ENCODE measurements around the gene PAX5. TPM values are rescaled to one million over a fixed set of nuclear protein-coding genes. Genes with fewer than 3 reads are reported as not detected.

PAX5 gene
- total and polyA plus RNA-seq, 9 donors: under 0.01 to 0.34 (median 0.19) TPM

DNA sequence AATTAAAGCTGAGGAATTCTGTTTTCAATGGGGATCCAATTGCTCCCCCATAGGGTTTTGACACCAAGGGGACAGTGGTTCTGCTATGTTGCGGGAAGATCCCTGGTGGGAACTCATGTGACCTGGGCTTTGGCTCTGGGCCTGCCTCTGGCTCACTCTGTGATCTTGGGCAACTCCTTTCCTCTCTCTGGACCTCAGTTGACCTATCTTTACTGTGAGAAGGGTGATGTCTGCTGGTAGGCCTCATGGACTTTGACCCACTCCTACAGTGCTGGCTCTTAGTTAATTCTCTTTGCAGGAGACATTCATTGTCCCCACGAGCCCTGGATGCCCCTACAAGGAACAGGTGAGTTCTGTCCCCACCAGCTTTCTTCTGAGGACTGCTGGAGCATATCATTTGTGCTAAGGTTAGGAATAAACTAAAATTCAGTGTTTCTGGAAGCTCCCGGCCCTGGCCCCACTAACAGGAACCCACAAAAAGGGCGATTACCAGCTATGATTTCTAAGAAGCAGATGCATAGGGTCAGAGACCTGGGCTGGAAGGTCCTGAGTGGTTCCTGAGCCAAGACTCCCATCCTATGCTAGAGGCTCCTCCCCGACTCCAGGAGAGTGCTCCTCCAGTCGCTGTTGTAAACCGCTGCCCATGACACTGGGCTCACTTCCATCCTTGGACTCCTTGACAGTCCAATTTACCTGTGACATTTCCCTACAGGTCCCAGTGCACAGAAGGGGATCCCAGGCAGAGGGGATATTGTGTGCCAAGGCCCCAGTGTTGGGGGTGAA, 218.3 kb downstream of the PAX5 start:
- 76% methylated on average over 5 of the region's 7 CpGs for WGBS (ENCODE audit: insufficient coverage)
- H3K4me3 ChIP-seq (ENCODE audit: low read length): no peak overlapping the region

GRCh38 chr9:36815023-36815422, 219.0 kb downstream of the PAX5 start:
- H3K36me3 ChIP-seq (ENCODE audit: control insufficient read depth, insufficient read depth, low read length): no peaks in the 10 kb centered on the region
- H3K27me3 ChIP-seq (ENCODE audit: control insufficient read depth, insufficient read depth, low read length): peaks cover 25% of the 10 kb centered on the region
- H3K4me3 ChIP-seq (ENCODE audit: low read length): no peak overlapping the region
- no peaks in the 10 kb centered on the region for H3K9me3 ChIP-seq (replicated peaks; ENCODE audit: control insufficient read depth, low read depth, low read length)
- no peak for DNase-seq
- no peak overlapping the region for H3K27ac ChIP-seq (ENCODE audit: low read length)
- peaks cover 14% of the 10 kb centered on the region for H3K4me1 ChIP-seq (ENCODE audit: control insufficient read depth, insufficient read depth, low read length)
- WGBS (ENCODE audit: insufficient coverage): no CpG with 5 or more reads among the region's 3 CpGs

More for the DNA sequence above, 218.3 kb downstream of the PAX5 start:
- Histone ChIP-seq H3K36me3 (ENCODE audit: control insufficient read depth, insufficient read depth, low read length) (no peaks in the 10 kb centered on the region), H3K4me1 (ENCODE audit: control insufficient read depth, insufficient read depth, low read length) (peaks cover 14% of the 10 kb centered on the region), H3K27ac (ENCODE audit: low read length) (no peak overlapping the region), H3K27me3 (ENCODE audit: control insufficient read depth, insufficient read depth, low read length) (peaks cover 32% of the 10 kb centered on the region), H3K9me3 (replicated peaks; ENCODE audit: control insufficient read depth, low read depth, low read length) (no peaks in the 10 kb centered on the region)
- DNase-seq: no peak

DNA sequence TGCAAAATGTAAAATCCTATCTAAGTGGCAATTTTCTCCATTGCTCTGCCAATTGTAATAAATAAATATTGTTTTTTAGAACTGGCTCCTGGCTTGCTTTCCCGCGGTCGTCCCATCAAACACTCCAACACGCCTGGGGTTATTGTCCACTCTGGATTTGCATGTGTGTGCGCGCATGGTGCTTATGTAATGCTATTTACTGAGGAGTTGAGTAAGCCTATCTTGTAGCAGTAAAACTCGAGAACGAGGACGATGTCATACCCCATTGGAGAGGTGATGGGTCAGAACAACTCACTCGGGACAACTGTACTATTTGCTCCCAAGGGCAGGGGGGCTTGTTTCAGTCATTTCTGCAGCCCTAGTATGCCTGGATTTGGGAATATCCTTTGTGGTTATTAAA, 220.9 kb downstream of the PAX5 start:
- Histone ChIP-seq H3K4me3 (ENCODE audit: low read length) (no peak overlapping the region), H3K27me3 (ENCODE audit: control insufficient read depth, insufficient read depth, low read length) (peaks cover 8% of the 10 kb centered on the region), H3K36me3 (ENCODE audit: control insufficient read depth, insufficient read depth, low read length) (no peaks in the 10 kb centered on the region), H3K9me3 (replicated peaks; ENCODE audit: control insufficient read depth, low read depth, low read length) (no peaks in the 10 kb centered on the region), H3K4me1 (ENCODE audit: control insufficient read depth, insufficient read depth, low read length) (peaks cover 3% of the 10 kb centered on the region), H3K27ac (ENCODE audit: low read length) (no peak overlapping the region)
- WGBS (ENCODE audit: insufficient coverage): 51% methylated on average over 4 of the region's 10 CpGs
- DNase-seq: no peak

DNA sequence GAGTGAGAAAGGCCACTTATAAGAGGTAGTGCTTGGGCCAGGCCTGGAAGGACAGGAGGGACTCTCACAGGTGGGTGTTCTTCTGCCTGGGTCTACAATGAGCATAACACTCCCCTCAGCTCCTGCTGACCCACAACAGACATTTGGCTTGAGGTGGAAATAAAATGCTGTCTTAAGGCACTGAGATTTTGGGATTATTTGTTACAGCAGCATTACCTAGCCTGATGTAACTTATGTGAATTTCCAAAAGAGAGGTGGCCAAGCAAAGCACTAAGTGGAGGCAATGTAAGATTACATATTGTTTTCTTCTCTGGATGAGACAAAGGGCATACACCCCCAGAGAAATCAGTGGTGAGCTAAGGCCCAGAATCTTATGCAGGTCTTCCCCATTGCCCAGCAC, 221.5 kb downstream of the PAX5 start:
- Histone ChIP-seq H3K27me3 (ENCODE audit: control insufficient read depth, insufficient read depth, low read length) (peaks cover 2% of the 10 kb centered on the region), H3K36me3 (ENCODE audit: control insufficient read depth, insufficient read depth, low read length) (no peaks in the 10 kb centered on the region), H3K27ac (ENCODE audit: low read length) (no peak overlapping the region), H3K4me3 (ENCODE audit: low read length) (no peak overlapping the region), H3K9me3 (replicated peaks; ENCODE audit: control insufficient read depth, low read depth, low read length) (no peaks in the 10 kb centered on the region), H3K4me1 (ENCODE audit: control insufficient read depth, insufficient read depth, low read length) (no peaks in the 10 kb centered on the region)
- DNase-seq: no peak

GRCh38 chr9:36808251-36808650, 225.8 kb downstream of the PAX5 start:
- Histone ChIP-seq H3K27me3 (ENCODE audit: control insufficient read depth, insufficient read depth, low read length) (peaks cover 4% of the 10 kb centered on the region), H3K36me3 (ENCODE audit: control insufficient read depth, insufficient read depth, low read length) (no peaks in the 10 kb centered on the region), H3K27ac (ENCODE audit: low read length) (no peak overlapping the region), H3K4me3 (ENCODE audit: low read length) (no peak overlapping the region), H3K4me1 (ENCODE audit: control insufficient read depth, insufficient read depth, low read length) (no peaks in the 10 kb centered on the region), H3K9me3 (replicated peaks; ENCODE audit: control insufficient read depth, low read depth, low read length) (no peaks in the 10 kb centered on the region)
- no peak for DNase-seq
- WGBS (ENCODE audit: insufficient coverage): 49% methylated on average over 3 of the region's 4 CpGs

- Histone ChIP-seq H3K27ac (ENCODE audit: low read length) (no peak overlapping the region), H3K4me3 (ENCODE audit: low read length) (no peak overlapping the region), H3K27me3 (ENCODE audit: control insufficient read depth, insufficient read depth, low read length) (peaks cover 18% of the 10 kb centered on the region), H3K36me3 (ENCODE audit: control insufficient read depth, insufficient read depth, low read length) (no peaks in the 10 kb centered on the region), H3K9me3 (replicated peaks; ENCODE audit: control insufficient read depth, low read depth, low read length) (no peaks in the 10 kb centered on the region), H3K4me1 (ENCODE audit: control insufficient read depth, insufficient read depth, low read length) (peaks cover 2% of the 10 kb centered on the region)
- WGBS (ENCODE audit: insufficient coverage): 57% methylated on average over 5 of the region's 11 CpGs
- no peak for DNase-seq
Measured at GRCh38 chr9:36803961-36804360, 230.1 kb downstream of the PAX5 start.

DNA sequence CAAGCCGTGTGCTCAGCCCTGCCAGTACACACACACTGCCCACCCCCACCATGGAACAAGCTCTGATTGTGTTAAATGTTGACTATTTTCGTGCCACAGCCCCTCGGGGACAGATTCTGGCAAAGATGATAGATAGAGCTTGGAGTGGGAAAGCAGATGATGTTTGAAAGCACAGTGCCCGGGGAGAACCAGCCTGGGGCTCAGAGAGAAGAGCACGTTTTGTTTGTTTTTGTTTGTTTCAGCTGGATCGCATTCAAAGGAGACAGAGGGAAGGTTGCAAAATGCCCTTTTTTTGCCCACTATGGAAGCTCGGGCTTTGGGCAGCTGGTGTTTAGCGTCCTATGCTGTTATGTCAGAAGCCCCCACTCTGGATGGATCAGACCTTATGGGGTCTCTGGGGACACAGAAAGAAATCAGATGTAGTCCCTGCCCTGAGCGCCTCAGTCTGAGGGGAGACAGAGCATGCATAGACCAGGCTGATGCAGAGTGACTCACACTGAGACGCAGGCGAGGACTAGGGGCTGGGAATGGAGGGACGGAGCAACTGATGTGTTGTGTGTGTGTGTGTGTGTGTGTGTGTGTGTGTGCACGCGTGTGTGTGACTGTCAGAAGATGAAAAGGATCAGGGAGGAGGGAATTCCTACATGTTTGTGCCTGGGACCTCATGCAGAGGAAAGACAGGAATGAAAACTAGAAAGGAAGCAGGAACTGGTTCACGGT, 231.7 kb downstream of the PAX5 start:
- WGBS (ENCODE audit: insufficient coverage): 41% methylated on average over 14 of the region's 15 CpGs
- no peak overlapping the region for H3K27ac ChIP-seq (ENCODE audit: low read length)
- H3K36me3 ChIP-seq (ENCODE audit: control insufficient read depth, insufficient read depth, low read length): no peaks in the 10 kb centered on the region
- H3K27me3 ChIP-seq (ENCODE audit: control insufficient read depth, insufficient read depth, low read length): peaks cover 20% of the 10 kb centered on the region
- no peaks in the 10 kb centered on the region for H3K9me3 ChIP-seq (replicated peaks; ENCODE audit: control insufficient read depth, low read depth, low read length)
- H3K4me1 ChIP-seq (ENCODE audit: control insufficient read depth, insufficient read depth, low read length): peaks cover 2% of the 10 kb centered on the region
- no peak for DNase-seq
- H3K4me3 ChIP-seq (ENCODE audit: low read length): no peak overlapping the region

DNA sequence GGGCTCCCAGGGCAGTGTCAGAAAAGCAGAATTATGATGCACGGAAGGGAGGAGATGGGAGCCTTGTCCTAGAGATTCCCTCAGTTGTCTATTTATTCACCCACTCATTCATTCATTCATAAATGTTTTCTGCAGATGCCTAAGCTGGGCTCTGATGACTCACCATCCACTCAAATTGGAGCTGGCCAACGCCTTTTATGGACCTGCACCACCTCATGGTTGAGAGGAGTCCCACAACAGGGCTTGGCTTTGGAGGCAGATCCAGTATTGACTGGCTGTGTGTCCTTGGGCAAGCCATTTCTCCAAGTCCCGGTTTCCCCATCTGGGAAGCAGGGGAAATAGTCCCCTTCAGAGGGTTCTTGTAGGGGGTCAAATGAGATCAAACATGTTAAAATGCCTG, 233.6 kb downstream of the PAX5 start:
- DNase-seq: no peak
- Histone ChIP-seq H3K4me3 (ENCODE audit: low read length) (no peak overlapping the region), H3K36me3 (ENCODE audit: control insufficient read depth, insufficient read depth, low read length) (no peaks in the 10 kb centered on the region), H3K27ac (ENCODE audit: low read length) (no peak overlapping the region), H3K4me1 (ENCODE audit: control insufficient read depth, insufficient read depth, low read length) (peaks cover 2% of the 10 kb centered on the region), H3K9me3 (replicated peaks; ENCODE audit: control insufficient read depth, low read depth, low read length) (no peaks in the 10 kb centered on the region), H3K27me3 (ENCODE audit: control insufficient read depth, insufficient read depth, low read length) (peaks cover 20% of the 10 kb centered on the region)
- WGBS (ENCODE audit: insufficient coverage): 52% methylated on average over 2 of the region's 3 CpGs

GRCh38 chr9:36798350-36799065, 235.6 kb downstream of the PAX5 start:
- H3K36me3 ChIP-seq (ENCODE audit: control insufficient read depth, insufficient read depth, low read length): no peaks in the 10 kb centered on the region
- WGBS (ENCODE audit: insufficient coverage): 40% methylated on average over 2 of the region's 6 CpGs
- peaks cover 16% of the 10 kb centered on the region for H3K27me3 ChIP-seq (ENCODE audit: control insufficient read depth, insufficient read depth, low read length)
- no peak for DNase-seq
- H3K9me3 ChIP-seq (replicated peaks; ENCODE audit: control insufficient read depth, low read depth, low read length): no peaks in the 10 kb centered on the region
- peaks cover 2% of the 10 kb centered on the region for H3K4me1 ChIP-seq (ENCODE audit: control insufficient read depth, insufficient read depth, low read length)
- no peak overlapping the region for H3K27ac ChIP-seq (ENCODE audit: low read length)
- no peak overlapping the region for H3K4me3 ChIP-seq (ENCODE audit: low read length)
